T-helper 1 cell treated with Interleukin-12 subunit alpha and Interleukin-12 subunit beta and Interleukin-4 antibody, amounts not matched to agents 30 ng/mL and 1 ng/mL, for 36 hours (primary cell): ENCODE results near the gene ATP5F1D. TPM values are rescaled to one million over a fixed set of nuclear protein-coding genes. Genes with fewer than 3 reads are reported as not detected.

ENCODE experiments used
- intact Hi-C: fragments of 100-400 bp; cut with micrococcal nuclease; formaldehyde crosslinking; loops from one replicate; pipeline ENCODE4 v1.15.1; 2024
- total RNA-seq: library from RNA; stranded (reverse); gene quantifications from 2 replicates; pipeline ENCODE4 v1.2.3, GENCODE V29; 2022

ATP5F1D gene
- total RNA-seq, 1 donor from 2014 or later, result 161 TPM

DNA sequence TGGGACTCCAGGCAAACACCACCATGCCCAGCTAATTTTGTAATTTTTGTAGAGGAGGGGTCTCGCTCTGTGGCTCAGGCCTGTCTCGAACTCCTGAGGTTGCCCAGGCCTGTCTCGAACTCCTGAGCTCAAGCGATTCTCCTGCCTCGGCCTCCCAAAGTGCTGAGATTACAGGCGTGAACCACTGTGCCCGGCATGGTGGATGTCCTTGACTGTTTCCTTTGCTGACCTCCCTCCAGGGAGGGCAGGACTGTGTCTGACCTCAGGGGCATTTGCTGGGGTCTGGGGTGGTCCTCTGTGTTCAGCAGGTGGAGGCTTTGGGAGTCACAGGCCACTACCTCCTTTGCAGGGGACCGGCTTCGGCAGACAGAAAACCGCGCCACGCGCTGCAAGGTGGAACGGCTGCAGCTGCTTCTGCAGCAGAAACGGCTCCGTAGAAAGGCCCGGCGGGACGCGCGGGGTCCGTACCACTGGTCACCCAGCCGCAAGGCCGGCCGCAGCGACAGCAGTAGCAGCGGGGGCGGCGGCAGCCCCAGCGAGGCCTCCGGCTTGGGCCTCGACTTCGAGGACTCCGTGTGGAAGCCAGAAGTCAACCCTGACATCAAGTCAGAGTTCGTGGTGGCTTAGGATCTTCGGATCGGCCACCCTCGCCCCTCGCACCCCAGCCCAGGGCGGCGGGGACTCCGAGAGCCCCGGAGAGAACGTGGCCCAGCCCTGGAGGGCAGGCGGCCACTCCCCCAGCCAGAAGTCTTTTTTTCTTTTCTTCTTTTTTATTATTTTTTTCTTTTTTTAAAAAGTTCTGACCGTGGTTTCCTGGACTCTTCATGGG is 15.3 kb downstream of the ATP5F1D start:
- intact Hi-C loops, result no loop called here

DNA sequence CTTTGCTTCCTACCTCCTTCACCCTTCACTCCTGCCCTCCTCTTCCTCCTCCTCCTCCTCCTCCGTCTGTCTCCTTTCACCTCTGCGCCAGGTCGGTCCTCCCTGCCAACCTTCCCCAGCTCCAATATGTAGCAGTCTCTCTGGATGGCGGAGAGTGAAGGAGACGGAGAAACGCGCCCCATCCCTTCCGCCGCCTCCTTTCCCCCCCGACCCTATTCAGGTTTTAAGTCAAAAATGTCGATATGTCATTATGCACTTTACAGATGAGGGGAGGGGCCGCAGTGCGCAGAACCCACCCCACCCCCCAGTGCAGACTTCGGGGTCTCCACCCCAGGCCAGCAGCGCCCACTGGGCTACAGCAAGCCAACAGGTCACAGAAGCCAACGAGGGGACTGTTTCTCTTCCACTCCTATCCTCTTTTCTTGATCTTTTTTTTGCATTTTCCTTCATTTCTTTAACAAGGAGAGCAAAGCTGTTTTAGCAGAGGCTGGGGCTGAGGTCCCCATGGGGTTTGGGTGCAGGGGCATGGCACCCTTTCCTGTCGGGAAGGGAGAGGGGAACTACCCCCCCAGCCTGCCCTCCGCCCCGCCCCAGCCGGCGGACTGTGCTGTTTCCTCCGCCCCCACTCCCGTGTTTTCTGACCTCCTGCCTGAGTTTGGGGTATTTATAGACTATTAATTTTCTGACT is 16.1 kb downstream of the ATP5F1D start:
- intact Hi-C loops, result no loop called here

DNA sequence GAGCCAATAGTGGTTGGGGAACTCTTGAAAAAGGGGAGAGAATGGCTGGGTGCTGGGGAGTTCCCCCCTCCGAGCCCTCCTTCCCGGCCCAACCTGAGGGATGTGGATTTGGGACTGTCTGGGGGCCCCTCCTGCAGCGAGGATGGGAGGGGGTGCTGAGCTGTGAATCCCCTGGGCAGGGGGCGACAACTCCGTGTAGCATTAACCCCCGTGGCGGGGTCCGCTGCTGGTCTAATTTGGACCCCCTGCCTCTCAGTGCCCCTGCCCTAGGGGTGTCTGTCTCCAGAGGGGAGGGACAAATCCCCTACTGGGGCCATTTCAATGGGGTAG is 16.6 kb downstream of the ATP5F1D start:
- intact Hi-C loops, result no loop called here

DNA sequence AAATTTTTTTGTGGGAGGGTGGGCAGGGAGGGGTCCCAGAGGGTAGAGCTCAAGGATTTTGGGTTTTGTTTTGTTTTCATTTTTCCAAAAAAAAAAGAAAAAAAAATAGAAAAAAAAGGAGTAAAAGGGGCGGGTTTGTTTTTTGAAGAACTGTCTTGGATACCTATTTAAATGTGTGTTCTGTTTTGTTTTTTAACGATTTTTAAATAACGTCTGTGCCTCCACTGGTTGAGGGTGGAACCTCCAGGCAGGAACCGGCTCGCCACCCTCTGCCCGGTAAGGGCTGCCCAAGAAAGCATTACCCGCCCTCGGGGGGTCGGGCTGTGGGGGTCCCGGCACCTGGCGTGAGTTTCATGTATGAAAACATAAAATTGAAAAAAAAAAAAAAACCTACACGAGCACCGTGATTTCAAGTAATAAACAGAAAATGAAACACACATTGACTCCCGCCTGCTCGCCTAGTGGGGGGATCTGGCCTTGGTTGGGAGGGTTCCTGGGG is 17.2 kb downstream of the ATP5F1D start:
- intact Hi-C loops, result loop anchor here (1.0 kb wide), 1 partner anchor 9 kb away; no protein-coding TSS in a partner anchor

DNA sequence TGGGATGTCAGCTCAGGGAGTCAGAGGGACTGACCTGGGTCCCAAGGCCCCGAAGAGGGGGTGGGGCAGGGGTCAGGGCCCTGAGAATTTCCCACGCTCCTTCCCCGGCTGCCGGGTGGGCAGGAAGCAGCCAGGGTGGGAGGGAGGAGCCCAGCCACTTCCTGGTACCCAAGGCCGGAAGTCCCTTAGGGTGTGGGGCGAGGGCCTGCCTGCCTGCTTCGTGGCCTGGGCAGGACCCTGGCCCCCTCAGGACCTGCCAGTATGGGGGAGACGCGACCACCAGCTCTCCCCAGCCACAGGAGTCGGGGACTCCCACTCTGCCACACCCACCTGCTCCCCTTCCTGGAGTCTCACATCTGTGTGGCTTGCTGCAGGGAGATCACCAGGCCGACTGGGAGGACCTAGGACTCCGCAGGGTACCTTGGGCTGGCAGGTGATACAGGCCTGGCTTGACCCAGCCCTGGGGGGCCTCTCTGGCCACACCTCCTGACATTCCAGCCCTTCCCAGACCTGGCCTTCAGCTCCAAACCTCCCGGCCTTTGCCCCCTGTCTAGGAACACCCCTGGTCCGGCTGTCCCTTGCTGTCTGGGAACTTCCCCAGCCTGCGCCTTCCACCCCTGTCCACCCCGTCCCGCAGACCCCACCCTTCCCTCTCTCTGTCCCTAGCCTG is 17.8 kb downstream of the ATP5F1D start:
- intact Hi-C loops, result loop anchor here (1.0 kb wide), 1 partner anchor 10 kb away; no protein-coding TSS in a partner anchor

DNA sequence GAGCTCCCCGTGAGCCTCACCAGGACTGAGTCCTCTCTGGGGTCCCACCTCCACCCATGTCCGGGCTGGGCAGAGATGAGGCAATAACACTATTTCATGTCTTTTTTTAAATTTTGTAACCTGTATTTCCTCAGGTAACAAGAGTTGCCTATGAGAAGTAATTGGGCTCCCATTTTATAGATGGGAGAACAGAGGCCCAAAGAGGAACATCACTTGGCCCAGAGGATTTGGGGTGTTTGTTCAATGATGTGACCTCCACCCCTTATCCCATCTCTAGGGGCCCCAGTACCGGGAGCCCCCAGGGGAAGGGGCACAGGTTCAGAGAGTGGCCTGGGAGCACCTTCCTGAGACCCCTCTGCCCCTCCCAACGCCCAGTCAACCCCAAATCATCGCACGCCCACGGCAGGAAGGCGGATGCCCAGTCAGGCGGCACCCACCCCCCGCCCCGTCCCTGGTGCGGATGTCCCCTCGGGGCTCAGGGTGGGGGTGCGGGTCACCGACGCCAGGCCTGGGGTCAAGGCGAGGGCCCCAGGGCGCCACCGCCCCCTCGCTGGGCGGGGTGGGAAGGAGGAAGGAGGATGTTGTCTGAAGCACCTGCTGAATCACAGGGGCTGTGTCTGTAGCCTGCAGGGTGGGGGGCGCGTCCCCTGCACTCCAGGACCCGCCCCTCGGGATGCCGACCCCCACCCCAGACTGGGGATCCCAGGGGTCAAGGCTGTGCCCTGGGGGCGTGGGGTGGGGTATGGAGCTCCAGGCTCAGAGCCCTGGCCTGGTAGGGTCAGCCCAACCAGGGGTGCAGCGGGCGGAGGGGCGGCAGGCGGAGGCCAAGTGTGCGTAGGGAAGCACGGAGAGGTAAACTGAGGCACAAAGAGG is 18.6 kb downstream of the ATP5F1D start:
- intact Hi-C loops, result loop anchor here (1.0 kb wide), 1 partner anchor 11 kb away; no protein-coding TSS in a partner anchor

DNA sequence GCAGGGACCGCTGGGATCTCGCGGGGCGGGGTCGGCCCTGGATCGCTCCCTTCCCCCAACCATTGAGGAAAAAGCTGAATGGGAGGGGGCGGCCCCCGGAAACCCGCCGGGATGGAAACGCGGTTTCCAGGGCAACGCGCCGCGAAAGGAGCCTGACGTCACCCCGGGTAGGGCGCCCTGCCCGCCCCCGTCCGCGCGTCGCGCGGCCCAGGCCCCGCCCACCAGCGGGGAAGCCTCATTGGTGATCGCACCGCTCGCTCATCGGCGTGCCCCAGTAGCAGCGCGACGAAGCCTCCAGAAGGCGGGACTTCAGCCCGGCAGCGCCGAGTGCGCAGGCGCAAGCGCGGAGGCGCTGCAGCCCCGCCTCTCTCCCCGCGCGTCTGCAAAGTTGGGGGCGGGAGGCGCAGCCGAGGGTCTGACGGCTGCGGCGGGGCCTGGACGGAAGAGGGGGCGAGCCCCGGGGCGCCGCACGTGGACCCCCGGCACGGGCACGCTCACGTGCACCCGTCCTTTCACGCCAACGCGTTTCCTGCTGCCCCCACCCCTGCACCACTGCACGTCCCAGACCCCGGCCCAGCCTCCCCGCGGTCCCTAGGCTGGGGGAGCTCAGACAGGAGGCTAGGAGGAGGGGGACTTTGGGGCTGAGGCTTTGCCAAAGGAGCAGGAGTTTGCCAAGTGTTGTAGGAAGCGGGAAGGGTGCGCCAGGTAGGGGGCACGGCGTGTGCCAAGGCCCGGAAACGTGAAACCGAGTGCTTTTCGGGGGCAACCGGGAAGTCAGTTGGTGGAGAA is 19.4 kb downstream of the ATP5F1D start:
- intact Hi-C loops, result loop anchor here (1.0 kb wide), 2 partner anchors 8 to 240 kb away; partner anchors contain the start of genes CIRBP, RNU6-2 and TMEM259

DNA sequence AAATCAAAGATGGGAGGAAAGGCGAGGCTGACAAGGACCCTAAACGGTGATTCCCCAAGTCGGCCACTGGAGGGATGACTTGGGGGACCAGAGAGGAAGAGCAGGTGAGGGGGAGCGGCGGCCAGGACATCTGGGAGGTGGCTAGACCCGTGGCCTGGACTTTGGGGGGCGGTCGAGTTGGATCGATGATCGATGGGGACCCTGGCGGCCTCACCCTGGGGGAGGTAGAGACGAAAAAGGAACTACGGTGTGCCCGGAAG is 19.9 kb downstream of the ATP5F1D start:
- intact Hi-C loops, result loop anchor here (1.0 kb wide), 2 partner anchors 8 to 240 kb away; partner anchors contain the start of genes CIRBP, RNU6-2 and TMEM259

DNA sequence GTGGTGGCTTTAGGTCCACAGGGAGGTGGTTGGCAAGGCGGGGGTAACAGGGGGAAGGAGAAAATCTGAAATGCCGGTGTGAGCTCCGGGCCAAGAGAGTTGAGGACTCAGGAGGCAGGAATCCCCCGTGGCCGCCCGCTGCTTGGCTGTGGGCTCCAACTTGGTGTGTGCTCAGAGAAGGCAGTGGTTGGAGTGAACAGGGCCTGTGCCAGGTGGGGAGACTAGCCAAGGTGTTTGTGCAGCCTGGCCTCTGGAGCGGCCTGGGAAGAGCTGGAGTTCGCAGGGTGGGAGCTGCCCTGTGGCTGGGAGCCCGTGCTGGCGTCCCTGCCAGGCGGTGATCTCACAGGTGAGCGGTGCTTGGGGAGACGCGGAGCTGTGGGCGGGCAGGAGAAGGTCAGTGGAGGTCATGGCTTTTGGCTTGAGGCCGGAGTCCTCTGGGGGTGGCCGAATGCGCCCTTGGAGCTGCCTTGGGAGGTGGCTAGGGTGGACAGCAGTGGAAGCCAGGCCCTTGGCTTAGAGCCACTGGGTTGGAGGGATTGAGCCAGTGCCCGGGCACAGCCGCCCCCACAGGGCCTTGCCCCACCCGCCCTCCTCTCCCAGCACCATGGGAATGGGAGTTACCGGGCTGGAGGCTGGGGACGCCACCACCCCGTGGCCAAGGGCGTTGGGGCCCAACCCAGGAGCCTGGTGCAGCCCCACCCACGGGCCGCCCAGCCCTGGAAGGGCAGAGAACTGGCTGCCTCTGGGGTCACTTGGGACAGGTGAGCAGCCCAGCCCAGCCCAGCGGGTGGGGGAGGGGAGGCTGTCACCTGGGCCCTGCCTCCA is 20.5 kb downstream of the ATP5F1D start:
- intact Hi-C loops, result loop anchor here (1.0 kb wide), 2 partner anchors 7 to 241 kb away; partner anchors contain the start of genes CIRBP, RNU6-2 and TMEM259

DNA sequence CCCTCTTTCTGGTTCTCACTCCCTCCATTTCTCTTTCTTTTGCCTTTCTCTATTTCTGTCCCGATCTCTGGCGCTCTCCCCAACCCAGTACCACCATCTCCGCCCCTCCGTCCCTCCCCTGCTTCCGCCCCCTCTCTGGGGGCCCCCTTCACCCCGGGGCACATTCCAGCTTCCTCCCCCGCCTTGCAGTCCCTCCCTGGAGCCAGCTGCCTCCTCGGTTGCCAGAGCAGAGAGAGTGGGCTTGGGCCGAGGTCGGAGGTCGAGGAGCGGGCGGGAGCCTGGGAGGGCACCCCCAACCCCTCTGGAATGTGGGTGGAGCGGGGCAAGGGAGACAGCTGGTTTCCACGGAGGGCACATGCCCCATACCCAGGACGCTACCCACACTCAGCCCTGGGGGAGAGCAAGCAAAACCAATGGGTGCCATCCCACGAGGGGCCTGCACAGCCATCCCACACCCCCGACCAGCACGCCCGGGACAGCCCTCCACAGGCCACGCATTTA is 21.1 kb downstream of the ATP5F1D start:
- intact Hi-C loops, result no loop called here

DNA sequence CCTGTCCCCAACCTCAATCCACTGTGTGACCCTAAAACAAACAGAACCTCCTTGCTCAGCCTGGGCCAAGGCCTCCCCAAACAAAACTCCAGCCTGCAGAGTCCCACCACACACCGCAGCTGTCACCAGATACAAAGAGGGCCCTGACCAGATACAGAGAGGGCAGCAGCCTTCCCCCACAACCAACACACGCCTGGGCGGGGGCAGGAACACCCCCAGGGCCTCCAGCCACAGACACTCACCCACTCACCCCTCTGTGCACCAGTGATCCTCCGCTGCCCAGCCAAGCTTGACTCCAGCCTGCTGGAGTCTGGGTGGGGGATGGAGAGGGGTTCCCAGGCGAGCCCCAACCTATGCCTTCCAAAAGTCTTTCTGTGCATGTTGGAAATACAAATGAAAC is 21.6 kb downstream of the ATP5F1D start:
- intact Hi-C loops, result no loop called here

DNA sequence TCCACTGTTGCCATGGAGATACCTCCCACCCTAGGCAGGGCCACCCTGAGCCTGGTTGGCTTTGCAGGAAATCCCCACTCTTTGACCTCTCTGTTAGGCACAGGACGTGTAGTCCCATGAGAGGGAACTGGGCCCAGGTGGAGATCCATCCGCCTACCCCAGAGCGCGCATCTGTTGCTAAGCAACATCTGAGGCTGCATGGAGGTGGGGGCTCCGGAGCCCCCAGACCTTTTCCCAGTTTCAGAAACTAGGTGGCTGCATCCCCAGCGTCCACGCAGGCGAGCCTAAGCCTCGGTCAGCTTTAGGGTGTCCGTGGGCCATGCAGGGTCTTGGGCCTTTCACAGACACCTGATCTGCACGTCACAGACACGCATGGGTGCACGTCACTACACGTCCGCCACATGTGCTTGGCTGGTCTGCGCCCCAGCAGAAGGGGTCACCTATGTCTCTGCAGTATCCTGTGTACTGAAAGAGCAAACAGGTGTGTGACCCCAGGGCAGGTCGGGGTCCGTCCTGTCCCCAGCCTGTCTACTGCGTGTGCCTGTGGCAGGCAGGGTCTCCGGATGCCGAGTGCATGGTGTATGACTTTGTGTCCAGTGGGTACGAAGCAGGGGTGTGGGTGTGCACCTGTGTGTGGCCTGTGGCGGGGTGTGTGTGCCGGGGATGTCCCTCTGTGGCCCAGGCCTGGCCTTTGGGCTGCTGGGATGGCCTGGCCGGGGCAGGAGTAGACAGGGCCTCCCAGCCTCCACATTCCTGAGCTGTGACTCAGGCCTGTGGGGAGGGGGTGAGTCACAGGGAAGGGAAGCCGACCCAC is 23.5 kb downstream of the ATP5F1D start:
- intact Hi-C loops, result loop anchor here (5.0 kb wide), 1 partner anchor 168 kb away; the partner anchor contains the start of gene POLR2E

DNA sequence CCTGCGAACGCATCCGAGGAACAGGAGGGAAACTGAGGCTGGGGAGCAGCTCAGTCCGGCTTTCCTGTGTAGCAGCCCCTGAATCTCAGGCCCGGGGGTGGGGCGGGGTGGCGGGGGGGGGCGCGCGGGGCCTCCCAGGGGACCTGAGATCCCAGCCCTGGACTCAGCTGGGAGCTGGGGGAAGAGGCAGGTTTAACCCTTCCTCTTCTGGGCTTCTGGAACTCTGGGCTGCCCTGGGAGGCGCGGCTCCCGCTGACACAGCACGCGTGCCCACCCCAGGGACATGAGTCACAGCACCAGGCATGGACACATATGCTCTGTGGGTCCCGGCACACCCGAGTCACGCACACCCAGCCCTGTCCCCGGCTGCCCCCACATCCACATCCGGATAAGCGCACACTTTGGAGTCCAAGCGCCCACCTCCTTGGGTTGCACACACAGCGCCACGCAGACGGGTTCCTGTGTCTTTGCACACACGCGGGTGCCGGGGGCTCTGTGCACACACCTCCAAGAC is 24.1 kb downstream of the ATP5F1D start:
- intact Hi-C loops, result loop anchor here (1.0 to 5.0 kb wide), 3 partner anchors 10 to 168 kb away; partner anchors contain the start of genes FAM174C and POLR2E

DNA sequence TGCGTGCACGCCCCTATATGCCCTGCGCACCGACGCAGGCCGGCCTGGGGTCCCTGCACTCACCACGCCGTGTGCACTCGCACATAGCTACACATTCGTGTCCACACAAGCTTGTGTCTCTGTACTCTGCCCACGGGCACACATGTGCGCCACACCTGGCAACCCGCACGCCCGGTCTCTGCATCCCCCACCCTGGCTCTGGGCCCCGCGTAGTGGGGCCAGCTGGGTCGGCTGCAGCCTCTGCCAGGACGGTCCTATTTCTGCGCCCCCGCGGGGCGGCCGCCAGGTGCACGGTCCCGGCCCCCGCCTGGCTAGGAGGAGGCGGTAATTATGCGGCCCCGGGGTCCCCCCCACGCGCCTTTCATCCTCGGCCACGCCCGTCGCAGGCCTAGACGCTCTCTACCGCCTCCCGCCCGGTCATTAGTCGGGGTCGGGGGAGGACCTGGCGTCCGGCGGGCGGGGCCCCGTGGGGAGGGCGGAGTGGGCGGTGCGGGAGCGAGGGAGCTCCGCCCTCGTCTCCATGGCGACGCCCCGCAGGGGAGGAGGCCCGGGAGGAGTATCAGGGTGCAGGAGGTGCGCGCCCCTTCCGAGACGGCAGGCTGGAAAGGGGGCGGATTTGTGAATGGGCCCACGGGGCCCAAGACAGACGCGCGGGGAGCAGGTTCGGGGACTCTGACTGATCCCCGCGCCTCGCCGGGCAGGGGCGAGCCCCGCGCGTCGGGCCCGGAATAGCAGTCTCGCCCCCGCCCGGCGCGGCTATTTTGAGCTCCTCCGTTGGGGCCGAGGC is 24.8 kb downstream of the ATP5F1D start:
- intact Hi-C loops, result loop anchor here (1.0 to 5.0 kb wide), 3 partner anchors 9 to 169 kb away; partner anchors contain the start of genes FAM174C and POLR2E

DNA sequence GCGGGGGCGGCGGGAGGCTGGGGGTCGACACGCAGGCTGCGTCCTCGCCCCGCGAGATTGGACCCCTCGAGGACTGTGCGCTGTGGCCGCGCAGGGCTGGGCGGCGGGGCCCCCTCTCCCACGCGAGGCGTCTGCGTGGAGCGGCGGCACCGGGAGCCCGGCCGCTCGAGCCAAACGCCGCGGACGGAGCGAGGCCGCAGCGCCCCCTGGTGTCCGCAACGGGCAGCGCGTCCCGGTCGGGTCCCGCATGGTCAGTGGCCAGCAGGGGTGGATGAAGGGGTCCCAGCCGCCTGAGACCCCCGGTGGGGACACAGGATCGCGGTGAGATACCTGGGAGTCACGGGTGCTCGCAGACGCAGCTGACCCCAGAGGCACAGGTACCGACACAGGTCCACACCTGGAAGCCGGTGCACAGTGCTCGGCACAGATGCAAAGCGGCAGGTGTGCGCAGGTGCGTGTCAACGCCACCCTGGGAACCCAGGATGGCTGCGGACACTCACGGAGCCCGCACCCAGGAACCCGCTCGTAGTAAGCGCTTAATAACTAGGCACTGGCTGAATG is 25.4 kb downstream of the ATP5F1D start:
- intact Hi-C loops, result loop anchor here (1.0 to 5.0 kb wide), 3 partner anchors 8 to 170 kb away; partner anchors contain the start of genes FAM174C and POLR2E
